Adrenal gland (tissue), 5 donors: Measurements from ENCODE around the gene ESR2.

Source experiments
- POLR2A ChIP-seq, 2 donors: fragments of 450-650 bp; IDR thresholded peaks; one replicate each; pipeline ENCODE4 v1.6.1; 2017; ENCODE audit warnings: antibody characterized with exemption in 2 of 2, mild to moderate bottlenecking in 2 of 2, moderate library complexity in 1 of 2
- TF ChIP-seq, protein P1 (sequence below), 6 experiments: fragments of 450-650 bp in 4 of 6; fragments of 200-600 bp in 2 of 6; sonication (generic) in 1 of 6; IDR thresholded peaks; 1 replicate in 5 of 6; 2 replicates in 1 of 6; pipeline versions ENCODE4 v1.5.1 to v1.8.0; 2016 to 2021; ENCODE audit warnings: antibody characterized with exemption in 6 of 6, mild to moderate bottlenecking in 2 of 6, moderate library complexity in 1 of 6
- donor health status: DM: no; HTN: no; CAD: no.

DNA sequence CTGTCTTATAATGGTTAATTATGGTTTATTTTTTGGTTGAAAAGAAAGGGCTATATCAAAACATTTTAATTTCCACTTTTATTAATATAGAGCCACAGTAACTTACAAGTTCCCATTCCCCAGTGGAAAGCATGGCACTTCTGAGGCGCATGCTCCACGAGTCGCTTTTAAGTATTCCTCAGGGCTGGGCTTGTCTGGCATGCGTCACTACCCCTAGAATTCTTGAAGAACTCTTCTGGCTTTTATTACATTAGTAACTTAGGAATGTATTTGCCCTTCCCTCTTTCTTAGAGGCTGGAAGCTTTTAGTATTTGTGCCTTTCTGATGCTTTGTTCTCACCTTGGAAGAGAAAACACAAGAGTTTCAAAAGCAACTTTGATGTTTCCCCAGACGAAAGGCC is 81.1 kb downstream of the ESR2 start:
- TF ChIP-seq, protein P1, sequence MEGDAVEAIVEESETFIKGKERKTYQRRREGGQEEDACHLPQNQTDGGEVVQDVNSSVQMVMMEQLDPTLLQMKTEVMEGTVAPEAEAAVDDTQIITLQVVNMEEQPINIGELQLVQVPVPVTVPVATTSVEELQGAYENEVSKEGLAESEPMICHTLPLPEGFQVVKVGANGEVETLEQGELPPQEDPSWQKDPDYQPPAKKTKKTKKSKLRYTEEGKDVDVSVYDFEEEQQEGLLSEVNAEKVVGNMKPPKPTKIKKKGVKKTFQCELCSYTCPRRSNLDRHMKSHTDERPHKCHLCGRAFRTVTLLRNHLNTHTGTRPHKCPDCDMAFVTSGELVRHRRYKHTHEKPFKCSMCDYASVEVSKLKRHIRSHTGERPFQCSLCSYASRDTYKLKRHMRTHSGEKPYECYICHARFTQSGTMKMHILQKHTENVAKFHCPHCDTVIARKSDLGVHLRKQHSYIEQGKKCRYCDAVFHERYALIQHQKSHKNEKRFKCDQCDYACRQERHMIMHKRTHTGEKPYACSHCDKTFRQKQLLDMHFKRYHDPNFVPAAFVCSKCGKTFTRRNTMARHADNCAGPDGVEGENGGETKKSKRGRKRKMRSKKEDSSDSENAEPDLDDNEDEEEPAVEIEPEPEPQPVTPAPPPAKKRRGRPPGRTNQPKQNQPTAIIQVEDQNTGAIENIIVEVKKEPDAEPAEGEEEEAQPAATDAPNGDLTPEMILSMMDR (IDR thresholded peaks at IDR 0.05) = no peak
- TF ChIP-seq POLR2A (IDR thresholded peaks at IDR 0.05) = no peak
